Type B pancreatic cell (in vitro differentiated cells): Measurements from ENCODE around the gene FMO2. TPM values are rescaled to one million over a fixed set of nuclear protein-coding genes. Genes with fewer than 3 reads are reported as not detected.

Source experiments
- DNase-seq: peaks from one replicate; pipeline ENCODE4 v3.0.0; 2021; ENCODE audit warnings: mixed read lengths; ENCODE audit not compliant: unreplicated experiment; ENCODE audit errors: extremely low spot score
- H3K27ac Mint-ChIP-seq: 2 replicates; pipeline ENCODE4 v1.8.0; 2021; ENCODE audit warnings: mild to moderate bottlenecking, mixed read lengths
- H3K27me3 Mint-ChIP-seq: 2 replicates; pipeline ENCODE4 v1.8.0; 2021; ENCODE audit warnings: mixed read lengths
- H3K36me3 Mint-ChIP-seq: 2 replicates; pipeline ENCODE4 v1.8.0; 2021; ENCODE audit warnings: mixed read lengths
- H3K4me1 Mint-ChIP-seq: one replicate; pipeline ENCODE4 v1.8.0; 2021; ENCODE audit warnings: mixed read lengths; ENCODE audit not compliant: unreplicated experiment
- H3K4me3 Mint-ChIP-seq: 2 replicates; pipeline ENCODE4 v1.8.0; 2021; ENCODE audit warnings: mild to moderate bottlenecking, mixed read lengths
- H3K9me3 Mint-ChIP-seq: 2 replicates; pipeline ENCODE4 v1.8.0; 2021; ENCODE audit warnings: mixed read lengths
- total RNA-seq: library from RNA; stranded (reverse); gene quantifications from 2 replicates; pipeline ENCODE4 v1.2.1, GENCODE V29; 2021; ENCODE audit warnings: low replicate concordance
- TF ChIP-seq, protein P1 (sequence below): fragments of 200-600 bp; sonication (generic); conservative IDR thresholded peaks from 2 replicates; pipeline ENCODE4 v1.5.0; 2021; ENCODE audit warnings: antibody characterized with exemption, mild to moderate bottlenecking

Gene FMO2
- total RNA-seq, 1 donor from 2014 or later: 0.60 TPM

DNA sequence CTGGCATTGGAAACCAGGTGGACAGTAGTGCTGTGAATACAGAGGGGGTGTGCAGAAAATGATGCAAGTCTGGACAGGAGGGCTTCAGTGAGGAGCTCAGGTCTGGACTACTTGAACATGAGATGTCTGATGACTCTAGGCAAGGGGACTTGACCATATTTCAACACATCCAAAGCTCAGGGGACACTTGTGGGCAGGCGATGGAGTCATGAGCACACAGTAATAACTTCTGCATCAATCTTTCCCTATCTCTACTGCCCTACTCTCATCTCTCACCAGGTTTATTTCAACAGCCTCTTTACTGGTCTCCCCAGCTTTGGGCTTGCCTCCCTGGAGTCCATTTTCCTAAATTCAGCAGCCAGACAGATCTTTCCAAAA is 21.9 kb downstream of the FMO2 start:
- no peak for DNase-seq
- Mint-ChIP-seq H3K9me3 (no peaks in the 10 kb centered on the region), H3K36me3 (no peaks in the 10 kb centered on the region), H3K4me1 (peaks cover 5% of the 10 kb centered on the region), H3K4me3 (no peak overlapping the region), H3K27ac (no peak overlapping the region), H3K27me3 (no peaks in the 10 kb centered on the region)
- TF ChIP-seq, protein P1, sequence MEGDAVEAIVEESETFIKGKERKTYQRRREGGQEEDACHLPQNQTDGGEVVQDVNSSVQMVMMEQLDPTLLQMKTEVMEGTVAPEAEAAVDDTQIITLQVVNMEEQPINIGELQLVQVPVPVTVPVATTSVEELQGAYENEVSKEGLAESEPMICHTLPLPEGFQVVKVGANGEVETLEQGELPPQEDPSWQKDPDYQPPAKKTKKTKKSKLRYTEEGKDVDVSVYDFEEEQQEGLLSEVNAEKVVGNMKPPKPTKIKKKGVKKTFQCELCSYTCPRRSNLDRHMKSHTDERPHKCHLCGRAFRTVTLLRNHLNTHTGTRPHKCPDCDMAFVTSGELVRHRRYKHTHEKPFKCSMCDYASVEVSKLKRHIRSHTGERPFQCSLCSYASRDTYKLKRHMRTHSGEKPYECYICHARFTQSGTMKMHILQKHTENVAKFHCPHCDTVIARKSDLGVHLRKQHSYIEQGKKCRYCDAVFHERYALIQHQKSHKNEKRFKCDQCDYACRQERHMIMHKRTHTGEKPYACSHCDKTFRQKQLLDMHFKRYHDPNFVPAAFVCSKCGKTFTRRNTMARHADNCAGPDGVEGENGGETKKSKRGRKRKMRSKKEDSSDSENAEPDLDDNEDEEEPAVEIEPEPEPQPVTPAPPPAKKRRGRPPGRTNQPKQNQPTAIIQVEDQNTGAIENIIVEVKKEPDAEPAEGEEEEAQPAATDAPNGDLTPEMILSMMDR: no peak

DNA sequence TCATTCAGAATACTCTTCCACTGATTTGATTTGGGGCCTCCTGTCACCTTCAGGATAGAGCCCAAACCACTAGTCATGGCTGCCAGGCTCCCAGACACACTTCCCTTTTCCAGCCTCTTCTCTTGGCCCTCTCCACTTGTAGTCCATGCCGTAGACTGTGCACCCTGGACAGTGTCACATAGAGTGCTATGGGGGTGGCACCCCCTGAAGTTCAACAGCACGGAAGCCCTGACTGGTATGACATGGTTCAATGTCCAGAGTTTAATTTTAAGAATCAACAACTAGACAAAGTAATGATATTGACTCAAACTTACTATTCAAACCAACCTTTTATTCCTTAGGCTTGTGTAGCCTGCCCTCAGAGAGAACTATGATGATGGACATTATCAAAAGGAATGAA is 22.3 kb downstream of the FMO2 start:
- DNase-seq: no peak
- TF ChIP-seq, protein P1: no peak
- Mint-ChIP-seq H3K9me3 (no peaks in the 10 kb centered on the region), H3K4me1 (peaks cover 5% of the 10 kb centered on the region), H3K36me3 (no peaks in the 10 kb centered on the region), H3K4me3 (no peak overlapping the region), H3K27ac (no peak overlapping the region), H3K27me3 (no peaks in the 10 kb centered on the region)

DNA sequence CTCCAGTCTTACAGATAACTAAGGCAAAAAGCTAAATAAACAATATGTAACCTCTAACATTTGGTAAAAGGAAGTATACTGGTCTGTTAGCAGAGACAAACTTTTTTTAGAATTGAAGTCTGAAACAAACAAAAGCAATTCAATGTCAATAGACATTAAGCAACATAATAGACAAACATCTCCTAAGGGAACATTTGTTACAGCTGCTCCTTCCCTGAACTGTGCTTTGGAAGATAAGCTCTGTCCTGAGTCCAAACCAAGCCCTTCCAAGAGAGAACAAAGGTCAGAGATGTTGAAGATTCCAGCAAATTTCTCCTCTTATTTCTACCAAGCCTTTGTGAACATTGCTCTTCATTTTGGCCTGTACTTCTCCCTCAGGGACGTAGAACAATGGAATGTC is 25.3 kb downstream of the FMO2 start:
- H3K27me3 Mint-ChIP-seq: no peaks in the 10 kb centered on the region
- TF ChIP-seq, protein P1: no peak
- no peak overlapping the region for H3K27ac Mint-ChIP-seq
- no peaks in the 10 kb centered on the region for H3K9me3 Mint-ChIP-seq
- H3K4me3 Mint-ChIP-seq: no peak overlapping the region
- DNase-seq: no peak
- no peaks in the 10 kb centered on the region for H3K36me3 Mint-ChIP-seq
- H3K4me1 Mint-ChIP-seq: peaks cover 9% of the 10 kb centered on the region

DNA sequence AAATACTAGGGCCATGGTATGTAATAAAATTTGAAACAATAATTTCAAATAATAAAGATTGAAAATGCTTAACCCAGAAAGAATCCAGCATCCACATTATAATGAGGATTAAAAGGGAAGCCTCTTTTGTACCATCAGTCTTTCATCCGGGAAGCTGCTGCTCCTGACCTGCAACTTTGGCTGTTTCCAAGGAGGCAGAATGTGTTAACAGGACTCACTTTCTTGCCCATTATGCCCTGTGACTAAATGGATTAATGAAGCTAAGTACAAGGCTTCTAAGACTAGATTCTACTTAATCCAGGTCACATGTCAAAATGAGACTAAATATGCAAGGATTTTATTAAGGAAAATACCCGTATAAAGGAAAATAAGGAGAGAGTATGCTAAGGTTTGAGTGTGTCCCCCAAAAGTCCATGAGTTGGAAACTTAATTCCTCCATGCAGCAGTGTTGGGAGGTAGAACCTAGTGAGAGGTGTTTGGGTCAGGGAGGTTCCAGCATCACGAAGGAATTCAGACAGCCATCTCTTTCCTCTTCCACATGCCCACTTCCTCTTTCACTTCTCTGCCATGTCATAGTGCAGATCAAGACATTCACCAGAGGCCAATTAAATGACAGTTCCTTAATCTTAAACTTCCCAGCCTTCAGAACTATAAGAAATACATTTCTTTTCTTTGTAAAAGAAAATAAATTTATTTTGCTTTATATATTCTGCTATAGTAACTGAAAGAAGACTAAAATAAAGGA is 27.7 kb downstream of the FMO2 start:
- Mint-ChIP-seq H3K36me3 (no peaks in the 10 kb centered on the region), H3K4me1 (peaks cover 9% of the 10 kb centered on the region), H3K9me3 (no peaks in the 10 kb centered on the region), H3K27ac (no peak overlapping the region), H3K4me3 (no peak overlapping the region), H3K27me3 (no peaks in the 10 kb centered on the region)
- DNase-seq: no peak
- TF ChIP-seq, protein P1: no peak

GRCh38 chr1:171213559-171214454 is 28.7 kb downstream of the FMO2 start:
- Mint-ChIP-seq H3K4me1 (peaks cover 9% of the 10 kb centered on the region), H3K9me3 (no peaks in the 10 kb centered on the region), H3K36me3 (no peaks in the 10 kb centered on the region), H3K27ac (no peak overlapping the region), H3K4me3 (no peak overlapping the region), H3K27me3 (no peaks in the 10 kb centered on the region)
- no peak for DNase-seq
- TF ChIP-seq, protein P1: no peak
